Measurements from ENCODE around the gene IL1RL1. TPM values are rescaled to one million over a fixed set of nuclear protein-coding genes. Genes with fewer than 3 reads are reported as not detected.

IL1RL1 gene
- total and polyA plus RNA-seq, 2 experiments from 2014 or later = 6.0 to 13.1 TPM

DNA sequence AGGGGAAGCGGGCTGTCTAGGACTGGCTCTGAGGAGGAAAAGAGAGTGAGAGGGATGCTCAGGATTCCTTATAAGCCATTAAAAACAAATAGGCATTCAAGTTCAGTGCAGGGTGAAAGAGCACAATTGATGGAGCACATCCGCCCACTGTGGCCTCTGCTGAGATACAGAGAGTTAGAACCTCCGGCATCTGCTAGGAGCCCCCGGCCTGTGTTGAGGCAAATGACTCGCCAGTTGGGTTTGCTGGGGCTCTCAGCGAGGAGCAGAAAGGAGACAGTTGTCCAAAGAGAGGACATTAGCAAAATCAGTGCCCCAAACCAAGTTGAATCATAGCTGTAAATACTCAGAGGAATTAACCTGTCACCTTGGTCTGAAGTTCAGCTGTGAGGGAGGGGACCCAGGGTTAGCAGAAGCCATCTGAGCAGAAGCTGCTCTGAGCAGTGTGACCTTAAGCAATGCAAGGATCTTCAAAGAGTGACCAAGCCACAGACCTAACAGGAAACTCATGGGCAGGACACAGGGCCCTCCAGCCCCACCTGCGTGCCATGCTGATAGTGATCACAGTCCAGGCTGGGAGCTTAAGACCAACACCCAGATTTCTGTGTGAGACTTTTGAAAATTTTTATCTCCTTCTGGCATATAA is 88.3 kb downstream of the IL1RL1 start:
- 91% methylated on average over 7 of the region's 7 CpGs for WGBS (ENCODE audit: low lambda C conversion rate, missing lambda C conversion rate)
- H4K20me1 ChIP-seq (ENCODE audit: insufficient read depth, poor library complexity, severe bottlenecking) = no peaks in the 10 kb centered on the region
- no peaks in the 10 kb centered on the region for H3K9me3 ChIP-seq (ENCODE audit: low read depth)
- no peak overlapping the region for H2AFZ ChIP-seq
- no peaks in the 10 kb centered on the region for H3K4me1 ChIP-seq (ENCODE audit: insufficient read depth)
- H3K9me2 ChIP-seq (replicated peaks; ENCODE audit: insufficient read depth) = no peaks in the 10 kb centered on the region
- H3K27me3 ChIP-seq = no peaks in the 10 kb centered on the region
- TF ChIP-seq EZH2phosphoT487 (IDR thresholded peaks at IDR 0.05; ENCODE audit: low read depth, severe bottlenecking, unreplicated experiment) (no peak), EZH2 (IDR thresholded peaks at IDR 0.05; ENCODE audit: borderline replicate concordance) (no peak)
- TF ChIP-seq, protein P1, sequence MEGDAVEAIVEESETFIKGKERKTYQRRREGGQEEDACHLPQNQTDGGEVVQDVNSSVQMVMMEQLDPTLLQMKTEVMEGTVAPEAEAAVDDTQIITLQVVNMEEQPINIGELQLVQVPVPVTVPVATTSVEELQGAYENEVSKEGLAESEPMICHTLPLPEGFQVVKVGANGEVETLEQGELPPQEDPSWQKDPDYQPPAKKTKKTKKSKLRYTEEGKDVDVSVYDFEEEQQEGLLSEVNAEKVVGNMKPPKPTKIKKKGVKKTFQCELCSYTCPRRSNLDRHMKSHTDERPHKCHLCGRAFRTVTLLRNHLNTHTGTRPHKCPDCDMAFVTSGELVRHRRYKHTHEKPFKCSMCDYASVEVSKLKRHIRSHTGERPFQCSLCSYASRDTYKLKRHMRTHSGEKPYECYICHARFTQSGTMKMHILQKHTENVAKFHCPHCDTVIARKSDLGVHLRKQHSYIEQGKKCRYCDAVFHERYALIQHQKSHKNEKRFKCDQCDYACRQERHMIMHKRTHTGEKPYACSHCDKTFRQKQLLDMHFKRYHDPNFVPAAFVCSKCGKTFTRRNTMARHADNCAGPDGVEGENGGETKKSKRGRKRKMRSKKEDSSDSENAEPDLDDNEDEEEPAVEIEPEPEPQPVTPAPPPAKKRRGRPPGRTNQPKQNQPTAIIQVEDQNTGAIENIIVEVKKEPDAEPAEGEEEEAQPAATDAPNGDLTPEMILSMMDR (IDR thresholded peaks at IDR 0.05; ENCODE audit: poor library complexity) = no peak
- no peak overlapping the region for H3K4me2 ChIP-seq
- H3K36me3 ChIP-seq (replicated peaks; ENCODE audit: insufficient read depth, low read depth) = no peaks in the 10 kb centered on the region
- no peak for DNase-seq (ENCODE audit: low spot score)
- no peak overlapping the region for H3K27ac ChIP-seq
- H3K4me3 ChIP-seq = no peak overlapping the region
- H3K79me2 ChIP-seq = no peaks in the 10 kb centered on the region

DNA sequence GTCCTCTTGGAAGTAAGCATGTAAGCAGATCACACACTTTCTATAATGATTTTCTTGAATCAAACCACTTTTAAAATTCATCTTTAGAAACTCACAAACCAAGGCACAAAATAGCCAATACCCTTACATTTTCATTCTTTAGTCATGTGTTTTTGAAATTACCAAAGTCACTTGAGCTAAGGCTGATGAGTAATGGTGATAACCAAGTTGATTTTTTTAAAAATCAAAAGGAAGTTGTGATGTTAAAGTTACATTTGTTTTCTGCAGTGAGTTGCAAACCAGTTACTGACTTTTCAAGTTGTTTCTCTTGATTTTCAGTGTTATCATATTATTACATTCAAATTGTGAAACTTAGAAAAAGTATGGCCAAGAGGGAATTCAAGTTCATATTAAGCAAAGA is 90.1 kb downstream of the IL1RL1 start:
- no peak for DNase-seq (ENCODE audit: low spot score)
- Histone ChIP-seq H4K20me1 (ENCODE audit: insufficient read depth, poor library complexity, severe bottlenecking) (no peaks in the 10 kb centered on the region), H3K27me3 (no peaks in the 10 kb centered on the region), H3K27ac (no peak overlapping the region), H3K79me2 (no peaks in the 10 kb centered on the region), H3K9me3 (ENCODE audit: low read depth) (no peaks in the 10 kb centered on the region), H3K4me1 (ENCODE audit: insufficient read depth) (no peaks in the 10 kb centered on the region), H3K36me3 (replicated peaks; ENCODE audit: insufficient read depth, low read depth) (no peaks in the 10 kb centered on the region), H3K9me2 (replicated peaks; ENCODE audit: insufficient read depth) (no peaks in the 10 kb centered on the region), H3K4me3 (no peak overlapping the region), H3K4me2 (no peak overlapping the region), H2AFZ (no peak overlapping the region)
- no peak for TF ChIP-seq EZH2phosphoT487 (IDR thresholded peaks at IDR 0.05; ENCODE audit: low read depth, severe bottlenecking, unreplicated experiment)
- TF ChIP-seq, protein P1 (IDR thresholded peaks at IDR 0.05; ENCODE audit: poor library complexity) = no peak
- no peak for TF ChIP-seq EZH2 (IDR thresholded peaks at IDR 0.05; ENCODE audit: borderline replicate concordance)

Other genes starting within 250 kb of the IL1RL1 start
- 66.8 and 72.8 TPM in 2 replicates for gene IL1R1, start 168.8 kb upstream of the IL1RL1 start, total RNA-seq
- gene IL1R1, start 168.8 kb upstream of the IL1RL1 start, polyA plus RNA-seq = 46.4 and 49.6 TPM in 2 replicates
- not detected in 2 replicates for gene IL1RL2, start 124.5 kb upstream of the IL1RL1 start, total RNA-seq
- gene IL1RL2, start 124.5 kb upstream of the IL1RL1 start, polyA plus RNA-seq = 1.3 TPM in 1 of 2 replicates, not detected in the other
- gene IL18R1, start 44.2 kb downstream of the IL1RL1 start, total RNA-seq = 19.3 and 25.5 TPM in 2 replicates
- 17.1 and 19.7 TPM in 2 replicates for gene IL18R1, start 44.2 kb downstream of the IL1RL1 start, polyA plus RNA-seq
- 0.40 and 0.80 TPM in 2 replicates for gene IL18RAP, start 111.6 kb downstream of the IL1RL1 start, total RNA-seq
- not detected in 2 replicates for gene IL18RAP, start 111.6 kb downstream of the IL1RL1 start, polyA plus RNA-seq
- 0.80 and 1.8 TPM in 2 replicates for gene SLC9A4, start 161.7 kb downstream of the IL1RL1 start, total RNA-seq
- gene SLC9A4, start 161.7 kb downstream of the IL1RL1 start, polyA plus RNA-seq = 1.0 and 1.6 TPM in 2 replicates